ENCODE results near the gene GDF15.

- TF ChIP-seq JUNB (IDR thresholded peaks at IDR 0.05) (no peak), RAD21 (conservative IDR thresholded peaks at IDR 0.05 in 1 of 2, IDR thresholded peaks at IDR 0.05 in 1 of 2) (no peak), CTCF (IDR thresholded peaks at IDR 0.05) (no peak)
Observed at GRCh38 chr19:18438331-18439024, 52.5 kb downstream of the GDF15 start.

Measured in A549 (cell line).